GM23338 (cell line): ENCODE measurements around the gene ARMC7.

Experiments
- CREB1 ChIP-seq: fragments of 250-450 bp; sonication (Bioruptor Pico); IDR thresholded peaks from 2 replicates; pipeline ENCODE4 v1.5.0; 2020; ENCODE audit warnings: low read depth, mild to moderate bottlenecking, moderate library complexity
- CTCF ChIP-seq, 2 experiments: fragments of 200-600 bp in 1 of 2; sonication (generic) in 1 of 2; conservative IDR thresholded peaks; 2 replicates each; pipeline versions ENCODE4 v1.5.1 to v1.6.1; 2016 to 2017; ENCODE audit warnings: antibody characterized with exemption in 2 of 2, low read depth in 2 of 2, mild to moderate bottlenecking in 2 of 2, moderate library complexity in 1 of 2
- ETS1 ChIP-seq: IDR thresholded peaks from 2 replicates; pipeline ENCODE4 v1.6.1; 2016; ENCODE audit warnings: antibody characterized with exemption
- EZH2 ChIP-seq: fragments of 200-600 bp; sonication (generic); IDR thresholded peaks from one replicate; pipeline ENCODE4 v1.8.0; 2017; ENCODE audit warnings: antibody characterized with exemption, mild to moderate bottlenecking, low read depth; ENCODE audit not compliant: unreplicated experiment
- EZH2phosphoT487 ChIP-seq: fragments of 200-600 bp; sonication (generic); IDR thresholded peaks from one replicate; pipeline ENCODE4 v1.8.1; 2018; ENCODE audit warnings: antibody characterized with exemption; ENCODE audit not compliant: unreplicated experiment
- JUNB ChIP-seq: IDR thresholded peaks from one replicate; pipeline ENCODE4 v1.6.1; 2016; ENCODE audit warnings: antibody characterized with exemption; ENCODE audit not compliant: unreplicated experiment
- POLR2AphosphoS5 ChIP-seq: IDR thresholded peaks from 2 replicates; pipeline ENCODE4 v1.6.1; 2016; ENCODE audit warnings: antibody characterized with exemption, low read depth
- REST ChIP-seq: IDR thresholded peaks from one replicate; pipeline ENCODE4 v1.6.1; 2018; ENCODE audit warnings: antibody characterized with exemption; ENCODE audit not compliant: unreplicated experiment

GRCh38 chr17:75154195-75155106 lies 44.7 kb downstream of the ARMC7 start, which contains the start of gene JPT1:
- TF ChIP-seq JUNB (no peak), CTCF (conservative IDR thresholded peaks at IDR 0.05; ENCODE audit: low read depth in 2 of 2) (no peak), REST (no peak), EZH2 (no peak), POLR2AphosphoS5 (peak; percentile 99), EZH2phosphoT487 (no peak), CREB1 (CRISPR knock-in tag) (peak; percentile 47), ETS1 (no peak)
